ENCODE measurements around the gene RAD51B.

RAD51B gene

DNA sequence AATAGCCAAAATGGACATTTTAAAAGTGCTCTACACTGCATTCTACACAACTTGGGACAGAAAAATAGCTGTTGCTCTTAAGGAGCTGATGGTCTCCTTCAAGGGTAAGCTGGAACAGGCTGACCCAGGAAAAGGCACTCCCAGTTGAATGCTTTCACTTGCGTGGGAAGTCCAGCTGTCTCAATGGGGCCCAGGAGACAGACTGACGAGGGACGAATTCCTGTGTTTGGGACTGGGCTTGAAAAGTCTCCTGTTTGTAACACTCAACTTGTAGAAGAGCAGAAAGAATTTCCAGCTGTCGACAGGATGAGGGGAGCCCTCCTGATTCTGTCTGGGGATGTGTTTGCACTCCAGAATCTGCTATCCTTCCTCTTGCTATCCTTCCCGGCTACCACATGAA, 792.5 kb downstream of the RAD51B start:
- DNase-seq = no peak

DNA sequence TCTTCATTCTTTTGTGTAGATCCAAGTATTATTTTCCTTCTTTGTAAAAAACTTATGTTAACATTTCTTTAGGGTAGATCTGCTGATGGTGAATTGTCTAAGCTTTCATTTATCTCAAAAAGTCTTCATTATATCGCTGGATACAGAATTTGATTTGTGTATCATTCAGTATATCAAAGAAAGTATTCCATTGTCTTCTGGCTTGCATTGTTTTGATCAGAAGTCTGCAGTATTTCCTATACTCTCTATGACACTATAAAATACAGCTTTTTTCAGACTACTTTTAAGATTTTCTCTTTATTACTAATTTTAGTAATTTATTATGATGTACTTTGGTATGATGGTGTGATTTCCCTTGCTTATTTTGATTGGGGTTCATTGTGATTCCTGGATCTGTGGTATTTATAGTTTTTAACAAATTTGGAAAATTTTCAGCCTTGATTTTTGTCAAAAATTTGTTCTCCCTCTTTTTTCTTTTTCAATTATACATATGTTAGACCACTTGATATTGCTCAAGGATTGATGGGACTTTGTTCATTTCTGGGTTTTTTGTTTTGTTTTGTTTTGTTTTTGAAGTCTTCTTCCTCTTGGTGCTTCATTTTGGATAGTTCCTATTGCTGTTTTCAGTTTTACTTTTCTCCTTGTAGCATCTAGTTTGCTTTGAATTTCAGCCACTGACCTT, 796.8 kb downstream of the RAD51B start:
- peak; percentile 41 for DNase-seq

DNA sequence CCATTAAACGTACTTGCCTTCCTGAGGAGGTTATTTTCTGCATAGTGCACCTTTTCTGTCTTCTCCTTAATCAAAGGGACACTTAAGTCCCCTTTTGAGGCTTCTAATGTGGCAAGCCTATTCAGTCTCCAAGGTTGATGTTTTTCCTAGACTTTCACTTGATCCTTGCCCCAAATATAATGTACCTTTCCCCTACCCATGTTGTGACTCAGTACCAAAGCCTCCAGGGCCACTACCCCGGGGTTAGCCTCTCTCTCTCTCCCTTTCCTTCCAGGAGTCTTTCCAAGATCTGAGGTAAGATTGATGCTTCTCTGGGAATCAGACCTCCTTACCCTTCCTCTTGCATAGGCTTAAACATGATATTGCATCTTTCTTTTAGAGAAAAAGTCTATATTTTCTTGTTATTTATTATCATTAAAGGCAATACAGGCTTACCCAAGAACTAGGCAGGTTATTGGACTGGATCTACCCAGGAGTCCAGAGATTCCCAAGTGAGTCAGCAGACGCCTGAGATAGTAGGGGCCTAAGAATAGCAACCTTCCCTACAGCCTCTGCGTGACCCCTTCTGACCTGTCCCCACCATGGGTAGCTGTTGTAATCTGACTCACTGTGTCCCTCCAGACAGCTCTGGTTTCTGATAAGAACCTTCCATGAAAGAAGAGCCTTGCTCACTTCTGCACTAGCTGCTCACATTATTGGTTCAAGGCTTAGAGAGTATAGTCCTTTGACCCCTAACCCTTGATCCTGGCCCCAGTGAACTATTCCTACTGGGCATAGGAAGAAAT, 800.4 kb downstream of the RAD51B start:
- DNase-seq = no peak

DNA sequence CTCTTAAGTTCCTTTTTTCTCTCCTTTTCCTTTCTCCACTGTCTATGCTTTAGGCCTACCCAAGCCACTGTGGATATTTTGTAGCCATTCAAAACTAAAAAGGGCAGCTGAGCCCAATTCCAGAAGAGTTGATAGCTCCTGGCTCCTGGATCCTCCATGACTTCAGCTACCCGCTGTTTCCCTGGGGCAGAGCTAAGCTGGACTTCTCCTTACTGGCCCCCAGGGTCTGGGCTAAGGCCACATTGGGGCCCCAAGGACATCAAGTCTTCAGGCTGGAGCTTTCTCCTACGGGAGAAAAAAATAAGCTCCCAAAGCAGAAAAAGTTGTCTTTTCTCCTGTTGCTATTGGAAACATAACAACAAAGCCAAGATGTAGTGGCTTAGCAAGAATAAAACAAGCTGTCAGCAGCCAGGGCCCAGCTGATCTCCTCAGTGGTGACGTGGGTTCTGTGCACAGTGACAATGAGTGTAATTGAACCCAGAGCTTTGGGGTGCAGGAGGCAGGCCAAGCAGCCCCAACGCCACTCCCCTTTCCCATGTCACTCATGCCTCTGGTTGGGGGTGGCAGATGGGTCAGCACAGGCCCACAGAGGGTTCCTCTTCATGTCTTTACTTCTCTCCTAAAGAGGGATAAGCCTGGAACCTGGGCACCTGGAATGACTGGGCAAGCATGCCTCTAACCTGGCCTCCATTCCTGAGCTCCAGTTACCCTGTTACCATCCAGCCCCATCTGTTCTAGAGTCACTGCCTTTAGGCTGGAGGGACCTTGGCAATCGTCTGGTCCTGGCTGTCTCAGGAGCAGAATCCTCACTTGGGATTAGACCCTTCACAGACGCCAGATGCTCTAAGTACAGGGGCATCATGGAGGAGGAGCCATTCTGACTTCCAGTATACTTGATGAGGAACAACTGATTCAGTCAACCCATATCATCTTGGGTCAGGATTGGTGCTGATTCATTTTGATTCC, 802.1 kb downstream of the RAD51B start:
- DNase-seq = peak; percentile 24

DNA sequence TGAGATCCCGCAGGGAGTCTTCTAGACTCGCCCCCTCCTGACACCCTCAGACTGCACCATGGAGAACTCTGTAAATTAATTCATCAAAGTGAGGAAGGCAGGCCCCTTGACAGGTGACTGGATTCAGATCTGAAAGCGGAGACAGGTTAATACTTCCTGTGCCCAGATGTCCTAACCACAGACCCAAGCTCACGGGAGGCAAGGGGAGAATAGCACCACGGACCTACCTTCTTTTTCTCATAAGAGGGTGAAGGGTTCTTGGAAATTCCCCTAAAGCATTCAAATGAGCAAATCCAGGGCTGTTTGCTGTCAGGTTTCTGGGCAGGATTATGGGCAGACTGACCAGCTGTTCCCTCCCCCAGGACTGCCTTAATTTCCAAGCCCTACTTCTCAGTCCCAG, 803.3 kb downstream of the RAD51B start:
- no peak for DNase-seq

DNA sequence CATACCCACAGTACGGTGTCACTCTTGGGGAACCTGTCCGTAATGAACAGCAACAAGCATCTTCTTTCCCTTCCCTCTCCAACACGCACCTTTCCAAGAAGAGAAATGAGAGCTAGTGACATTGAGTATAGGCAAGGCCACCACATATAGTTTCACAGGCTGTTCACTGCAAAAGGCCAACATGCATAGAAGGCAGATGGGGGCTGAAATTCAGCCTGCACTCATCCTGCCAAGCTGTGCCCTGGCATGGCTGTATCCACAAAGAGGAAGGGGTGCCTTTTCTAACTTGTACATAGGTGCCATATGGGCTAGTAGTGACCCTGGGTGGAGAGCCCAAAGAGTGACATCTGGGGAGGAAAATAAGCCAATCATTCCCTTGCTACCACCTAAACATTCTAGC, 803.7 kb downstream of the RAD51B start:
- DNase-seq = no peak

DNA sequence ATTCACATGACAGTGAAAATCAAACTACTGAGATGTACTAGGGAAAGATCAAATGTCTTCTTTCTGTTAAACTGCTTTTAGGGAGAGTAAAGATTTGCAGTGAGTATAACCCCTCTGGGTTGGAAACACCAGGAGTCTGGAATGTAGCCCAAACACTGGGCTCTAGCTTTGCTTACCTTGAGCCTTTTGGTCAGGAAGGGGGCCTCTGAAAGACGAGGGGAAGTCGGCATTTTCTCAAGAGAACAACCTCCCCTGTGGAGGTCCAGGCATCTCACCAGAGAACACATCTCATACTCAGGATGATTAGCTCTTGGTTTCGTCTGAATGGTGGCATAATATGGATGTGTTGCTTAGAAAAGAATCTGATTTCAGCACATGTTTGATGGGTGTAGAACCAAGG, 804.2 kb downstream of the RAD51B start:
- no peak for DNase-seq

DNA sequence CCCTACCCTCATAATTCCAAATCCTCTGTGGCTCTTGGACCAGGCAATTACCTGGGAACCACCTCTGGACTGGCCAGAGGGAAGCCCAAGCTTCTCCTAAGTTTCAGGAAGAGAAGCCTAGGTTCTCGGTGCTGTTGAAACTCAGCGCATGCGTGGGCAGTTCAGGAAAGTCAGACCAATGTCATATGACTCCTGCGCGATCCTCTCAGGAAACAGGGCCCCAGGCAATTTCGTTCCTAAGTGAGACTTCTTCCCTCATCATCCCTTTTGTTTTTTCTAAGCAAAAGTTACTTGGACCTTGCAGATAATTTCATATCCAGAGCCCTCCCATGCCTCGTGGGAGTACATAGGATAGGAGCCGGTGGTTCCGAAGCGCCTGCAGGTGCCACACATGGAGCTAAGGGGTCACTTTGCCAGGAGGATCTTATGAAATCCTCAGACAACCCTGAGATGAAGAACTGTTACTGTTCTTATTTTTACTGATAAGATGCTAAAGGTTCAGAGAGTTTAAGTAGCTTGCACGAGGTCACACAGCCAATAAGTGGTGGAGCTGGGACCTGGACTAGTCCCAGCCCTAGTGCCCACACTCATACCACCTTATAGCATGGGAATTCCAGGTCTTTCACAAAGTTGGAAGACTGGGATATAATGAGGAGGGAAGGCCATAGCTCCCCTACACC, 805.1 kb downstream of the RAD51B start:
- no peak for DNase-seq

DNA sequence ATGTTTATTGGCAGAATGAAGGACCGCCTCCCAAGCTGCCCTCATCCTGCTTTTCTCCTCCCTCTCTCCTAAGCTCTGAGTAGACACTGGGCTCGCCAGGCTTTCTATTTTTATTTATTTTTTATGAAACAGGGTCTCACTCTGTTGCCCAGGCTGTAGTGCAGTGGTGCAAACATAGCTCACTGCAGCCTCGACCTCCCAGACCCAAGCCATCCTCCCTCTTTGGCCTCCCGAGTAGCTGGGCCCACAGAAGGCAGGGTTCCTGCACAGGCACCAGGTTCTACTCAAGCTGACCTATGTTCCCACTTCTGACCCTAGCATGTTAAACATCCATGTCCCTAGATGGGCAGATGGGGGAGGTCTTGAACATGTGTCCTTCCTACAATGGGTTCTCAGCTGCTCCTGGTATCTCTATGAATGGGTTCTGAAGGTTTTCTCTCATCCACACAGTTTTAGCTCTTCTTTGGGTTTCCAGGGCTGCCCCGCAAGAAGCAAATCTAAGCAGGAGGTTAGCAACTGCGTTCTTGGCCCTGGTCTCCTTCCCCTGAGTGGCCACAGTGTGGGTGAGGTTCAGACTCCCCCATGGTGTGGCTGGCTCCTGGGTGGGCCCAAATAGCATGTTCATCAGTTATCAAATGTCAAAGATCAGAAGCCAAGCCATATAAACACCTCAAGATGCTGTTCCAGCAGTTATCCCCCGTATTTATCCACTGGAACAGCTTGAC, 805.9 kb downstream of the RAD51B start:
- DNase-seq = no peak

DNA sequence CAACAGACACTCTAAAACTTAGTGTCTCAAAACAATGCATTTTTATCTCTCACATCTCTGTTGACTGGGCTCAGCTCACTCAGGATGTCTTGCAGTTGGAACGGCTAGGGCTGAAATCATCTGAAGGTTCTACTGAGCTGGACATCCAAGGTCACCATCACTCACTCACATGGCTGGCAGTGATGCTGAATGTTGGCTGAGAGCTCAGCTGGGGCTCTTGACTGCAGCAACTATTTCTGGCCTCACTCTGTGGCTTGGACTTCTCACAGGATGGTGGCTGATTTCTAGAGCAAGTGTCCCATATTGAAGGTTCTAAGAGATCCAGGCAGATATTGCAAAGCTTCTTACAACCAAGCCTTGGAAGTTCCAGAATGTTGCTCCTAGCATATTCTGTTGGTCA, 806.8 kb downstream of the RAD51B start:
- DNase-seq = no peak

DNA sequence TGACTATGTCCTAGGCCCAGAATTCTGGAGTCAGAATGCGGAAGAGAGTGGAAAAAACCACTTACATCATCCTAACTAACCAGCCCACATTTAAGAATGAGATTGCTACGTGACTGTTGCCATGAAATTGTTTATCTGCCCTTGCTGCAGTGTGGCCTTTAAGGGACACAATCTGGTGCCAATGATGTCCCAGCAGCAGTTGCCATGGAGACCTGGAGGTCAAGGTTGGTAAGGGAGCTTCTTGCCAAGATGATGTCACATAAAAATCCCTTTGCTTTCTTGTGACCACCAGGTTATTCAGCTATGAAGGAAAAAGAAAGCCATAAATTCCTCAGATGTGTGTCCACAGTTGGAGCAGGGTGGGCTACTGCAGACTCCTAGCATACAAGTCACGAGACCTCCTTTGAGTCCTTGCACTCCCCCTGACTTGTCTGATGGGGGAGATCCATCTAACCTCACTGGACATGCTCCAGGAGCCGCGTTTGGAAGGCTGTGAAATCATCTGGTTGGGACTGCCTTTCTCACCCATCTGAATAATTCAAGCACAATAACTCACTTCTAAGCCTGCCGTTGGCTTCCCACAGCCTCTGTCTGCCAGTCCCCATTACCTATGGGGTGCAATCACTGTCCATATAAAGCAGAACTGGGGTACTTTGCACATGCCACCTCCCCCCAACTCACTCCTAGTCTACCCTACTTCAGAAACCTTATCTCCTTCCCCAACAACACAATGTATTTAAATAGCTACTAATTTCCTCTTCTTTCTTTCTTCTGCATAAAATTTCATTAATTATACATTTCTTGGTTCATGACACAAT, 807.7 kb downstream of the RAD51B start:
- DNase-seq = peak; percentile 16

DNA sequence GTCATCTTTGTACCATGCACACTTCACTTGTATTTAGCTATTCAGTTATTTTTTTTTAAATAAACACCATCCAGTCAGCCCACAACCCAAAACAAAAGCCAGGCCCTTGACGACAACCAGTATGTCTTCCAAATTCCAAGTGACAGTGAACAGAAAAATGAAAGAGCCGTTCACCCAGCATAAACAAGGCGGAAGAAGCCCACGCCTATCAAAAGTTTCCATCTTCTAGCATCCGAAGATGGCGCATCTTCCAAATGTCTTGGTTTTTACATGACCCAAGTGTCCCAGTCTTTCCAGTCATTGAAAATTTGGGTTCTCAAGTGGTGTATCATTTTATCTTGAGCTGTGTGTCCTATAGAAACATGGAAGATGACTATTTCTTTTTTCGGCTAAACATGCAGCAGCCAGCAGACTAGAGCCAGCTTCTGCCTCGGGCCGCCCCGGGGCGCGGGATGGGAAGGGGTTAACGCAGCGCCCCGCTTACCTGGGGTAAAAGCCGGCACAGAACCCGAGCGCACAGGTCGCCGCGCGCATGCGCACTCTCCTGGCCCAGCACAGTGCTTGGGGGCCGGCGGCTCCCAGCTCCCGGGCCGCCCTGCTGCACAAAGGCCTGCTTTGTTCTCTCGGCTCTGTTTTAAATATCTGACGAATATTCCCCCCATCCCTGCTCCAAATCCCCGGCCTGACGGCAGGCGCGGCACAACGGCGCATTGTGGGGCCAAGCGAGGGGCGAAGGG, 808.5 kb downstream of the RAD51B start:
- peak; percentile 78 for DNase-seq

DNA sequence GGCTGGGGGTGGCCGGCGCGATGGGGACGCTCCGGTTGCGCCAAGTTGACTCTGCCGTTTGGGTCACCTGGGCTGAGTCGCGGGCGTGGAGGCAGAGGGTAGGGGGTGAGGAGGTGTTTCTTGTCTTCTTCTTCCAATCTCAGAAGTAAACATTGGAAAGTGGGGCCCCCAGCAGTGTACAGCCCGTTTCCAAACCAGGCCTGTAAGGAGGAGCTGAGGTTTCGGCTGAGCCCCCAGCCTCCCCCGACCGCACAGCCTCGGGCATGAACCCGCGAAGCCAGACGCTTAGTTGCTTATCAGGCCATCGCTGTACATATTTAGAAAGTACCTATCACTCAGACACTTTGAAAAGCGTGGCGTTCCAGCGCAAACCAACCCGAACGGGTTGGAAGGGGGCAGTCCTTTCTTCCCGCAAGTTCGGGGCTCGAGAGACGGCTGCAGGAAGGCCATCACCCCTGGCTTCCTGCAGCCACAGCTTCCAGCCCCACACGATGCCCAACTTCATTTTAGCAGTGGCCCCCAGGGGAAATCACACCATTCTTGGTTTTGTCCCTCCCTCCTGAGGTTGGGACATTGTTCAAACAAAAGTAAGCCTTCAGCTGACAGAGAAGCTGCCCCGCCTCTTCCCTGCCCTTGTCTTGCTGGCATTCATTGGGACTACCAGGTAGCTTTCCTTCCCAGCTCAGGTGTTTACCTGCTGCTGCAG, 809.2 kb downstream of the RAD51B start:
- DNase-seq = peak; percentile 64

DNA sequence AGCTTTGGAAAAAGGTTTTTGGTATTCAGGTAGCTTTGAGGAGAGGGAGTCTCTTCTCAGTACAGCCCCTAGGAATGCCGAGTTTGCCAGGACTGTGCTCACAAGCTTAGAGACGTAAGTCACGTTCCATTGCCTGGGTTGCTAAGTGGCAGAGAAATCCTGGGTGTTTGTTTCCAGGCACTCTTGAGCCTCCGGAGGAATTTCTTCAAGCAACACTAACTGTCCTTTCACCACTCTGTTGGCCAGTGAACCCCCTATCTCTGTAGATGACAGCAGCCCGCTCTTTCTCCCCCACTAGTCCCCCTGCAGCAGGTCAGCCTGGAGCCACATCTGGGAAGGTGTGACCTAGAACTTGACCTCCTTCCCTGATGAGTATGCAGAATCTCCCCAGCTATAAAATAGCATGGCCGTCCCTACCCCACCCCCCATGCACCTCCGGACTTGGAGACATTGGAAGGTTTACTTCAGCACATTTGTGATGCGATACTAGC, 810.5 kb downstream of the RAD51B start:
- no peak for DNase-seq

DNA sequence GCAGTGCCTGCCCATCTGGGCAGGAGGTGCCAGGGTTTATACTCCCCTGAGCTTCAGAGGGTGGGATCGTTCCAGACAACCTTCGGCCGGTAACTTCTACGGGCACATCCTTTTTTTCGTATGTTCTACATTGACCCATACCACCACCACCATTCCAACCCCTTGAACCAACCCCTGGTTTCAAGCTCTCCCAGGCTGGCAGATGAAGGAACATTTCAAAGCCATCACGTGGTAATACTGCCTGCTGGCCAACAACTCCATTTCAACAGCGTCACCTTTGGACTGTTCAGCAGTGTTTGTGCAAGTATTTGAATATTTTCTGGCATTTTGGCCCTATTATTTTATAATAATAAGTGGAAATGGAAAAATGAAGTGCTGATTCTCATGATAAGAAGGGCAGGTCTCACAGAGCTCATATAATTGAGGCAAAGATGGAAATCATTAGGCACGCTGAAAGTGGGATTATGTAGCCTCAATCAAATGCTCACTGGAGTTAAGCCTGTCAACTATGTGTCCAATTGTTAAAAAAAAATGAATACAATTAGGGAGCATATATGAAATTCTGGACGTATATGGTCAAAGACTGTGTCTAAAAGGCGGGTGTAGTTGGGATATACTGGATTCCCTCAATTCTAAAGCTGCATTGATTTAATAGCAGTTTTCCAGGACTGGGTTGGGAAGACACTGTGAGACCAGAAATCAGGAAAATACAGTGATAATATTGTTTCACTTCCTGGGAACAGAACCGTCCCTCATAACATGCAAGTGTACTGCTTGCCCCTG, 811.2 kb downstream of the RAD51B start:
- no peak for DNase-seq

DNA sequence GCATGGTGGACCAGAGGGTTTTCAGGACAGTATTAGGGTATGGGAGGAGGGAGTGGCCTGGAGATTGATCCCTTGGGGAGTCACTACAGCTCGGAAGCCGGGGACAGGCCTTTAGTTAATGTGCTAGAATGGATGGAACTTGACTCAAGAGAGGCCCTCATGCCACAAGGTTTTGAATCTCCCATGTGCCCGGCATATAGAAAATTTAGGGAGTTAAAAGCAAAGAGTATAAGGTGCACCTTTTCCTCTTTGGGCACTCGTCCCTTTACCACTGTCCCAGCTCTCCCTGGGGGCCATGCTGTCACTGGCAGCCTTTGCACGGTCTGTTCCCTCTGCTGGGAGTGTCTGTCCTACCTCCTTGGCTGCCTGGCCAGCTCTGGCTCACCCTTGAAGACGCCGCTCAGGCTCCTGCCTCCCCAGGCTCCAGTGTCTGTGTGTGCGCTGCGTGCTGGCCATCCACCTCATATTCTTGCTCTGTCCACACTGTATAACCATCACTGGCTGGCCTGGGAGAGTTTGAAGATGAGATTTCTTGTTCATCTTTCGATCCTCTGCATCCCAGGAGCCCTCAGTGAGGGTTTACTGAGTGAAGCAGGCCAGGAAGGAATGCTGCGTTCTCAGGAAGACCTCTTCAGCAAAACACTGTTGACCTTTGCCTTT, 811.9 kb downstream of the RAD51B start:
- DNase-seq = no peak

DNA sequence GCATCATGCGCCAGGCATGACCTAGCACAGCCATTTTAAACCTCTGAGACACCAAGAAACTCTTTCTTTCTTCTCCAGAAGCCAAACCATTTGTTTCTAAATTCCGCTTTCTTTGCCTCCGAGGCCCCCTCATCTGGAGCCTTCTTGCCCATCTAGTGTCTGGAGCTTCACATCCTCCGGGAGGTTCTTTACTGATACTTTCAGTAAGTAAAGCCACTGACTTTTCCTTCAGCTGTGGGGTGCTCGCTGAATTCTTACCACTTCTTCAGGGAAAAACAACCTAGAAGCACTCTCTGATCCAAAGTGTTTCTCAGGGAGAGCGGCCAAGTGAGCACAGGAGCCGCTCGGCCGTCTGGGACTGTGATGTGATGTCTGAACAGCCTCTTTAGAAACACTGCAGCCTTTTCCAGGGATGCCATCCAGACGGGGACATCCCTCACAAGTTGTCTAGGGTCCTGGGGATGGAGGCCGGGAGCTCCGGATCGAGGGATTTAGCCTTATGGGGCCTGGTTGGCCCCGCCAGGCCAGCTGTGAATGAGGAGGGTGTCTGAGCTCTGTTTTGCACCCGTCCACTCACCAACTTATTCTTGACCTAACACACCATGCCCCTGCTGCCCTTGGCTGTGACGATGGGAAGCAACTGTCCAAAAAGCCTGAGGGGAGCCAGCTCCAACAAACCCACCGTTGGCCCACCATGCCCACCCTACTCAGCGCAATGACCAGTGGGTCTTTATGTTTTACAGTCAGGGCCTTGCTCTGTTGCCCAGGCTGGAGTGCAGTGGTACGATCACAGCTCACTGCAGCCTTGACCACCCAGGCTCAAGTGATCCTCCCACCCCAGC, 812.7 kb downstream of the RAD51B start:
- DNase-seq = no peak

Data from DMS53 (cell line).